WTC11 (cell line): ENCODE data around the gene TEKT1. TPM values are rescaled to one million over a fixed set of nuclear protein-coding genes. Genes with fewer than 3 reads are reported as not detected.
"Not testable (repeated sequence)": the region's sequence is repeated elsewhere in the genome, so short reads cannot be mapped to it uniquely, and the experiment has no call there.

ENCODE experiments used
- ATAC-seq: fragments of 200-7000 bp; cut with Tn5 transposase; 2 replicates; pipeline ENCODE4 v1.10.0; 2021; ENCODE audit warnings: mild to moderate bottlenecking, moderate library complexity
- CTCF ChIA-PET: fragments of 300-600 bp; sonication (Branson Sonifier 250); formaldehyde crosslinking; loops from one replicate; lab custom pipeline; 2021; ENCODE audit warnings: antibody characterized with exemption; lab: Charles Lee
- POLR2A ChIA-PET: fragments of 350-600 bp; sonication (Branson Sonifier 250); formaldehyde crosslinking; loops from one replicate; lab custom pipeline; 2021; ENCODE audit warnings: antibody characterized with exemption; lab: Charles Lee
- DNase-seq: peaks from one replicate; pipeline ENCODE4 v3.0.0; 2021; ENCODE audit warnings: low spot score
- H3K27ac Mint-ChIP-seq: 2 replicates; pipeline ENCODE4 v1.8.0; 2021; ENCODE audit warnings: mixed read lengths
- H3K27me3 Mint-ChIP-seq: 2 replicates; pipeline ENCODE4 v1.8.0; 2021; ENCODE audit warnings: low read depth, mild to moderate bottlenecking, moderate library complexity, mixed read lengths
- H3K36me3 Mint-ChIP-seq: 2 replicates; pipeline ENCODE4 v1.8.0; 2021; ENCODE audit warnings: mixed read lengths
- H3K4me1 Mint-ChIP-seq: 2 replicates; pipeline ENCODE4 v1.8.0; 2022; ENCODE audit warnings: mixed read lengths
- H3K4me3 Mint-ChIP-seq: 2 replicates; pipeline ENCODE4 v1.8.0; 2021; ENCODE audit warnings: mild to moderate bottlenecking, moderate library complexity, mixed read lengths
- H3K9me3 Mint-ChIP-seq: 2 replicates; pipeline ENCODE4 v1.8.0; 2021; ENCODE audit warnings: mixed read lengths
- AFF4 ChIP-seq: sonication (generic); formaldehyde crosslinking; IDR thresholded peaks from 2 replicates; pipeline ENCODE4 v1.8.1; 2023; ENCODE audit warnings: mild to moderate bottlenecking, missing genetic modification reagents, borderline replicate concordance
- ATF2 ChIP-seq: sonication (generic); formaldehyde crosslinking; IDR thresholded peaks from 2 replicates; pipeline ENCODE4 v1.8.1; 2022; ENCODE audit warnings: low read depth, missing genetic modification reagents, borderline replicate concordance
- E2F4 ChIP-seq: sonication (generic); formaldehyde crosslinking; IDR thresholded peaks from 2 replicates; pipeline ENCODE4 v1.8.1; 2022; ENCODE audit warnings: low read depth, mild to moderate bottlenecking, moderate library complexity, missing genetic modification reagents, borderline replicate concordance
- ETV6 ChIP-seq: sonication (generic); formaldehyde crosslinking; IDR thresholded peaks from 2 replicates; pipeline ENCODE4 v1.8.1; 2022; ENCODE audit warnings: mild to moderate bottlenecking, missing genetic modification reagents
- FOXP1 ChIP-seq: sonication (generic); formaldehyde crosslinking; IDR thresholded peaks from 2 replicates; pipeline ENCODE4 v1.8.0; 2022; ENCODE audit warnings: missing genetic modification reagents, mild to moderate bottlenecking, moderate library complexity, borderline replicate concordance
- GRHL2 ChIP-seq: fragments of 250-450 bp; sonication (Bioruptor Pico); IDR thresholded peaks from 2 replicates; pipeline ENCODE4 v1.8.0; 2022; ENCODE audit warnings: mild to moderate bottlenecking, moderate library complexity; ENCODE audit not compliant: insufficient replicate concordance, severe bottlenecking
- HMGXB4 ChIP-seq: sonication (generic); formaldehyde crosslinking; IDR thresholded peaks from 2 replicates; pipeline ENCODE4 v1.8.1; 2023; ENCODE audit warnings: mild to moderate bottlenecking, moderate library complexity, missing genetic modification reagents
- JAZF1 ChIP-seq: fragments of 250-450 bp; sonication (Bioruptor Pico); IDR thresholded peaks from 2 replicates; pipeline ENCODE4 v1.9.0; 2021; ENCODE audit warnings: moderate library complexity, mild to moderate bottlenecking, inconsistent platforms
- MLX ChIP-seq: sonication (generic); formaldehyde crosslinking; IDR thresholded peaks from 2 replicates; pipeline ENCODE4 v1.8.1; 2023; ENCODE audit warnings: mild to moderate bottlenecking, missing genetic modification reagents, moderate library complexity
- MXD4 ChIP-seq: fragments of 250-450 bp; sonication (Bioruptor Pico); IDR thresholded peaks from 2 replicates; pipeline ENCODE4 v1.8.0; 2021; ENCODE audit warnings: mild to moderate bottlenecking, moderate library complexity, borderline replicate concordance
- NFE2L1 ChIP-seq: sonication (generic); formaldehyde crosslinking; IDR thresholded peaks from 2 replicates; pipeline ENCODE4 v1.8.1; 2023; ENCODE audit warnings: missing genetic modification reagents
- SMAD3 ChIP-seq: sonication (generic); formaldehyde crosslinking; IDR thresholded peaks from 2 replicates; pipeline ENCODE4 v1.8.0; 2022; ENCODE audit warnings: missing genetic modification reagents, mild to moderate bottlenecking, borderline replicate concordance
- SOX15 ChIP-seq: fragments of 250-450 bp; sonication (Bioruptor Pico); IDR thresholded peaks from 2 replicates; pipeline ENCODE4 v1.9.0; 2021; ENCODE audit warnings: mild to moderate bottlenecking
- SP1 ChIP-seq: sonication (generic); formaldehyde crosslinking; conservative IDR thresholded peaks from 2 replicates; pipeline ENCODE4 v1.8.1; 2022; ENCODE audit warnings: missing genetic modification reagents
- ZMAT4 ChIP-seq: fragments of 250-450 bp; sonication (Bioruptor Pico); IDR thresholded peaks from 2 replicates; pipeline ENCODE4 v1.9.0; 2021; ENCODE audit warnings: mild to moderate bottlenecking
- ZNF138 ChIP-seq: sonication (generic); formaldehyde crosslinking; conservative IDR thresholded peaks from 2 replicates; pipeline ENCODE4 v1.8.1; 2022; ENCODE audit warnings: mild to moderate bottlenecking, moderate library complexity, missing genetic modification reagents
- ZNF317 ChIP-seq: sonication (generic); formaldehyde crosslinking; IDR thresholded peaks from 2 replicates; pipeline ENCODE4 v1.8.1; 2023; ENCODE audit warnings: low read depth, mild to moderate bottlenecking, moderate library complexity, missing genetic modification reagents, borderline replicate concordance
- ZNF423 ChIP-seq: fragments of 250-450 bp; sonication (Bioruptor Pico); IDR thresholded peaks from 2 replicates; pipeline ENCODE4 v2.1.2; 2022; ENCODE audit warnings: mild to moderate bottlenecking, moderate library complexity
- ZNF425 ChIP-seq: fragments of 250-450 bp; sonication (Bioruptor Pico); conservative IDR thresholded peaks from 2 replicates; pipeline ENCODE4 v1.9.0; 2021; ENCODE audit warnings: mild to moderate bottlenecking
- ZNF671 ChIP-seq: fragments of 250-450 bp; sonication (Bioruptor Pico); IDR thresholded peaks from 2 replicates; pipeline ENCODE4 v1.8.0; 2021; ENCODE audit warnings: mild to moderate bottlenecking
- total RNA-seq: library from RNA; stranded (reverse); gene quantifications from 3 replicates; pipeline ENCODE4 v1.2.3, GENCODE V29; 2021

TEKT1 gene
- total RNA-seq, 1 experiment from 2014 or later: 0.37 TPM

GRCh38 chr17:6774906-6775305 is 56.6 kb downstream of the TEKT1 start:
- H3K4me3 Mint-ChIP-seq, H3K36me3 Mint-ChIP-seq, H3K4me1 Mint-ChIP-seq, ATAC-seq, DNase-seq, H3K27ac Mint-ChIP-seq, POLR2A ChIA-PET: not testable (repeated sequence)
- peaks cover 73% of the 10 kb centered on the region for H3K27me3 Mint-ChIP-seq
- CTCF ChIA-PET: interaction anchor here (1.4 kb wide), 1 partner anchor 229 kb away, joined by 3 read pairs; no protein-coding TSS in a partner anchor
- peaks cover 17% of the 10 kb centered on the region for H3K9me3 Mint-ChIP-seq

- DNase-seq: no peak
- POLR2A ChIA-PET: no interaction called here
- no peak overlapping the region for H3K4me3 Mint-ChIP-seq
- peaks cover 6% of the 10 kb centered on the region for H3K36me3 Mint-ChIP-seq
- H3K4me1 Mint-ChIP-seq: peaks cover 2% of the 10 kb centered on the region; the same call in 1 of the 2 replicates
- CTCF ChIA-PET: interaction anchor here (1.8 kb wide), 1 partner anchor 70 kb away, joined by 4 read pairs; no protein-coding TSS in a partner anchor
- H3K27me3 Mint-ChIP-seq: peaks cover 54% of the 10 kb centered on the region
- TF ChIP-seq JAZF1 (CRISPR knock-in tag) (no peak), NFE2L1 (no peak), AFF4 (CRISPR knock-in tag) (no peak), ETV6 (no peak), ZNF425 (CRISPR knock-in tag) (no peak), ZNF671 (CRISPR knock-in tag) (no peak), ATF2 (CRISPR knock-in tag) (no peak), ZNF423 (CRISPR knock-in tag) (no peak), MXD4 (CRISPR knock-in tag) (no peak), ZNF138 (CRISPR knock-in tag) (no peak), SP1 (CRISPR knock-in tag) (no peak), SMAD3 (CRISPR knock-in tag) (no peak), GRHL2 (CRISPR knock-in tag) (no peak), MLX (CRISPR knock-in tag) (no peak)
- peaks cover 40% of the 10 kb centered on the region for H3K9me3 Mint-ChIP-seq
- H3K27ac Mint-ChIP-seq: no peak overlapping the region
- ATAC-seq: no peak
These were observed 59.5 kb downstream of the TEKT1 start for GRCh38 chr17:6772016-6772415.

GRCh38 chr17:6768447-6768846 is 63.1 kb downstream of the TEKT1 start:
- Mint-ChIP-seq H3K27ac (no peak overlapping the region), H3K4me1 (peaks cover 4% of the 10 kb centered on the region; the same call in 1 of the 2 replicates), H3K4me3 (no peak overlapping the region), H3K36me3 (peaks cover 6% of the 10 kb centered on the region), H3K9me3 (peaks cover 33% of the 10 kb centered on the region), H3K27me3 (peaks cover 24% of the 10 kb centered on the region)
- POLR2A ChIA-PET: no interaction called here
- no peak for DNase-seq
- CTCF ChIA-PET: no interaction called here
- no peak for ATAC-seq
- TF ChIP-seq HMGXB4 (CRISPR knock-in tag) (no peak), FOXP1 (no peak), ZNF317 (CRISPR knock-in tag) (no peak), SMAD3 (CRISPR knock-in tag) (no peak), SOX15 (CRISPR knock-in tag) (no peak), E2F4 (no peak), ZMAT4 (CRISPR knock-in tag) (no peak)
